ENCODE results near the gene TPCN1.

GRCh38 chr12:113235976-113236375 lies 14.7 kb downstream of the TPCN1 start:
- TF ChIP-seq CTCF (IDR thresholded peaks at IDR 0.05), result no peak
- TF ChIP-seq POLR2A (IDR thresholded peaks at IDR 0.05), result no peak
